Measurements from ENCODE around the gene CERCAM. TPM values are rescaled to one million over a fixed set of nuclear protein-coding genes. Genes with fewer than 3 reads are reported as not detected.

Gene CERCAM
- total RNA-seq, 2 experiments from 2014 or later = 3.3 to 3.5 TPM

- Mint-ChIP-seq H3K4me1 (ENCODE audit: low read depth) (peaks cover 29% of the 10 kb centered on the region), H3K27ac (no peak overlapping the region), H3K4me3 (no peak overlapping the region), H3K27me3 (no peaks in the 10 kb centered on the region), H3K36me3 (ENCODE audit: low read depth) (peaks cover 16% of the 10 kb centered on the region), H3K9me3 (no peaks in the 10 kb centered on the region)
- ChIA-PET POLR2A (no interaction called here), CTCF (no interaction called here)
- TF ChIP-seq, protein P1, sequence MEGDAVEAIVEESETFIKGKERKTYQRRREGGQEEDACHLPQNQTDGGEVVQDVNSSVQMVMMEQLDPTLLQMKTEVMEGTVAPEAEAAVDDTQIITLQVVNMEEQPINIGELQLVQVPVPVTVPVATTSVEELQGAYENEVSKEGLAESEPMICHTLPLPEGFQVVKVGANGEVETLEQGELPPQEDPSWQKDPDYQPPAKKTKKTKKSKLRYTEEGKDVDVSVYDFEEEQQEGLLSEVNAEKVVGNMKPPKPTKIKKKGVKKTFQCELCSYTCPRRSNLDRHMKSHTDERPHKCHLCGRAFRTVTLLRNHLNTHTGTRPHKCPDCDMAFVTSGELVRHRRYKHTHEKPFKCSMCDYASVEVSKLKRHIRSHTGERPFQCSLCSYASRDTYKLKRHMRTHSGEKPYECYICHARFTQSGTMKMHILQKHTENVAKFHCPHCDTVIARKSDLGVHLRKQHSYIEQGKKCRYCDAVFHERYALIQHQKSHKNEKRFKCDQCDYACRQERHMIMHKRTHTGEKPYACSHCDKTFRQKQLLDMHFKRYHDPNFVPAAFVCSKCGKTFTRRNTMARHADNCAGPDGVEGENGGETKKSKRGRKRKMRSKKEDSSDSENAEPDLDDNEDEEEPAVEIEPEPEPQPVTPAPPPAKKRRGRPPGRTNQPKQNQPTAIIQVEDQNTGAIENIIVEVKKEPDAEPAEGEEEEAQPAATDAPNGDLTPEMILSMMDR (IDR thresholded peaks at IDR 0.05) = no peak
- DNase-seq (no peak), ATAC-seq (no peak)
- intact Hi-C loops (cut with micrococcal nuclease) = no loop called here
Observed at GRCh38 chr9:128374221-128374675, 46.4 kb upstream of the CERCAM start.

GRCh38 chr9:128375865-128376264, 44.8 kb upstream of the CERCAM start:
- TF ChIP-seq, protein P1 (IDR thresholded peaks at IDR 0.05) = no peak
- H3K36me3 Mint-ChIP-seq (ENCODE audit: low read depth) = peaks cover 20% of the 10 kb centered on the region
- H3K4me1 Mint-ChIP-seq (ENCODE audit: low read depth) = peaks cover 22% of the 10 kb centered on the region
- intact Hi-C loops (cut with micrococcal nuclease) = no loop called here
- no peak for ATAC-seq
- CTCF ChIA-PET = interaction anchor here (1.2 kb wide), 1 partner anchor 14 kb away, joined by 4 read pairs; no protein-coding TSS in a partner anchor
- H3K27me3 Mint-ChIP-seq = no peaks in the 10 kb centered on the region
- no peak overlapping the region for H3K27ac Mint-ChIP-seq
- H3K9me3 Mint-ChIP-seq = no peaks in the 10 kb centered on the region
- H3K4me3 Mint-ChIP-seq = no peak overlapping the region
- POLR2A ChIA-PET = interaction anchor here (0.8 to 1.2 kb wide), 2 partner anchors 9 to 26 kb away, joined by 3 read pairs; no protein-coding TSS in a partner anchor
- DNase-seq = no peak

- Mint-ChIP-seq H3K27me3 (no peaks in the 10 kb centered on the region), H3K27ac (no peak overlapping the region), H3K9me3 (no peaks in the 10 kb centered on the region), H3K4me1 (ENCODE audit: low read depth) (no peaks in the 10 kb centered on the region), H3K4me3 (no peak overlapping the region), H3K36me3 (ENCODE audit: low read depth) (peaks cover 20% of the 10 kb centered on the region)
- TF ChIP-seq, protein P1 (IDR thresholded peaks at IDR 0.05) = no peak
- intact Hi-C loops (cut with micrococcal nuclease) = no loop called here
- ChIA-PET POLR2A (interaction anchor here (1.1 kb wide), 1 partner anchor 267 kb away, joined by 3 read pairs; no protein-coding TSS in a partner anchor), CTCF (no interaction called here)
- ATAC-seq = no peak
- DNase-seq = no peak
Observed at GRCh38 chr9:128382261-128382660, 38.4 kb upstream of the CERCAM start.

- ATAC-seq (no peak), DNase-seq (no peak)
- Mint-ChIP-seq H3K27ac (no peak overlapping the region), H3K9me3 (no peaks in the 10 kb centered on the region), H3K27me3 (no peaks in the 10 kb centered on the region), H3K36me3 (ENCODE audit: low read depth) (peaks cover 26% of the 10 kb centered on the region), H3K4me3 (no peak overlapping the region), H3K4me1 (ENCODE audit: low read depth) (no peaks in the 10 kb centered on the region)
- TF ChIP-seq, protein P1 (IDR thresholded peaks at IDR 0.05) = no peak
- intact Hi-C loops (cut with micrococcal nuclease) = no loop called here
- ChIA-PET POLR2A (interaction anchor here (1.5 kb wide), 1 partner anchor 11 kb away, joined by 4 read pairs; no protein-coding TSS in a partner anchor), CTCF (interaction anchor here (1.2 kb wide), 1 partner anchor 12 kb away, joined by 4 read pairs; the partner anchor contains the start of gene URM1)
Observed at GRCh38 chr9:128383007-128383753, 37.5 kb upstream of the CERCAM start.

DNA sequence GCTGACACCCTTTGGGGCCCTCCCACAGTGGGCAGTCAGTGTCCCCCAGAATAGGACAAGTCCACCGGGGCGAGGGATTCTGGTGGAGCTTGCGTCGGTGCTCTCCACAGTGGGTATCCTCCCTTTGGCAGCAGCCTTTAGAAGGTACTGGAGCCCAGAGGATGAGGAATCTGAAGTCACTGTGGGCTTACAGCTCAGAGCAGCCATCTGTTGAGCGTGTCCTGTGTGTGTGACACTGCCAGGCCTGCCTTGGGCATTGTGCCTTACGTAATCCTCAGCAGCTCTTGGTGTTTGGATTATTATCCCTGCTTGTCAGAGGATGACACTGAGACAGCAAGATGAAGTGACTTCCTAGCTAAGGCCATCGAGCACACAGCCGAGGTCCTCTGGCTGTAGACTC, 36.9 kb upstream of the CERCAM start:
- no peaks in the 10 kb centered on the region for H3K9me3 Mint-ChIP-seq
- peaks cover 24% of the 10 kb centered on the region for H3K36me3 Mint-ChIP-seq (ENCODE audit: low read depth)
- ChIA-PET CTCF (interaction anchor here (1.2 kb wide), 1 partner anchor 13 kb away, joined by 4 read pairs; the partner anchor contains the start of gene URM1), POLR2A (interaction anchor here (0.6 to 1.5 kb wide), 2 partner anchors 11 to 302 kb away, joined by 3 to 4 read pairs; no protein-coding TSS in a partner anchor)
- no peaks in the 10 kb centered on the region for H3K27me3 Mint-ChIP-seq
- no peaks in the 10 kb centered on the region for H3K4me1 Mint-ChIP-seq (ENCODE audit: low read depth)
- no peak for DNase-seq
- TF ChIP-seq, protein P1 (IDR thresholded peaks at IDR 0.05) = no peak
- H3K27ac Mint-ChIP-seq = no peak overlapping the region
- ATAC-seq = no peak
- intact Hi-C loops (cut with micrococcal nuclease) = no loop called here
- no peak overlapping the region for H3K4me3 Mint-ChIP-seq
